K562 (cell line): ENCODE measurements around the gene CILP. TPM values are rescaled to one million over a fixed set of nuclear protein-coding genes. Genes with fewer than 3 reads are reported as not detected.

Experiments
- C11orf30 ChIP-seq: fragments of 450-650 bp; IDR thresholded peaks from 2 replicates; pipeline ENCODE4 v1.6.1; 2016; ENCODE audit warnings: low read depth, mild to moderate bottlenecking
- CC2D1A ChIP-seq: fragments of 450-650 bp; IDR thresholded peaks from 2 replicates; pipeline ENCODE4 v1.6.1; 2017; ENCODE audit warnings: mild to moderate bottlenecking
- FOXK2 ChIP-seq, 2 experiments: fragments of 450-650 bp; IDR thresholded peaks in 1 of 2; conservative IDR thresholded peaks in 1 of 2; 2 replicates each; pipeline ENCODE4 v1.6.1; 2016; ENCODE audit warnings: low read depth in 2 of 2, mild to moderate bottlenecking in 1 of 2
- HDAC2 ChIP-seq: fragments of 450-650 bp; IDR thresholded peaks from 2 replicates; pipeline ENCODE4 v1.6.1; 2016; ENCODE audit warnings: mild to moderate bottlenecking
- MAX ChIP-seq: sonication (generic); formaldehyde crosslinking; IDR thresholded peaks from 2 replicates; pipeline ENCODE4 v1.9.0; 2022; ENCODE audit warnings: mild to moderate bottlenecking, missing genetic modification reagents
- MGA ChIP-seq: fragments of 450-650 bp; IDR thresholded peaks from 2 replicates; pipeline ENCODE4 v1.6.1; 2016; ENCODE audit warnings: mild to moderate bottlenecking, moderate library complexity
- ZNF398 ChIP-seq: fragments of 250-450 bp; sonication (Bioruptor Pico); IDR thresholded peaks from 2 replicates; pipeline ENCODE4 v1.8.0; 2021; ENCODE audit warnings: moderate library complexity, mild to moderate bottlenecking, inconsistent platforms
- ZNF592 ChIP-seq: fragments of 450-650 bp; IDR thresholded peaks from 2 replicates; pipeline ENCODE4 v1.6.1; 2017; ENCODE audit warnings: antibody characterized with exemption, mild to moderate bottlenecking
- polyA plus RNA-seq, 8 experiments: library from polyadenylated mRNA; depleted of rRNA in 4 of 8; stranded (reverse) in 5 of 8; unstranded in 3 of 8; fragments of >200 nt; fragmentation: Nextera tagmentation in 2 of 8; fragmentation: Illumina TruSeq in 1 of 8; extraction: Ambion mirVana in 2 of 8; extraction: Trizol in 1 of 8; gene quantifications; 2 replicates each; pipeline versions ENCODE4 v1.2.1 to v1.2.3, GENCODE V29; 2011 to 2014; ENCODE audit warnings: inconsistent platforms in 1 of 8, missing spikeins in 1 of 8
- total RNA-seq, 7 experiments: library from RNA; depleted of rRNA in 6 of 7; stranded (reverse); fragments of >200 nt in 6 of 7; fragmentation: Illumina TruSeq in 2 of 7; extraction: Trizol in 2 of 7; gene quantifications; 2 replicates each; pipeline versions ENCODE4 v1.2.1 to v1.2.3, GENCODE V29; 2011 to 2021; ENCODE audit warnings: low replicate concordance in 1 of 7

CILP gene
- total and polyA plus RNA-seq, 9 of the 15 experiments (the other 6 are each of a cell fraction or from before 2014, with no cell fraction given) = 0.03 TPM; not detected in 8

GRCh38 chr15:65217526-65218482 lies 6.5 kb upstream of the CILP start (continued):
- TF ChIP-seq MAX (CRISPR knock-in tag) (peak; percentile 41), C11orf30 (peak; percentile 96), HDAC2 (peak; percentile 68), FOXK2 (conservative IDR thresholded peaks at IDR 0.05 in 1 of 2, IDR thresholded peaks at IDR 0.05 in 1 of 2; ENCODE audit: low read depth in 2 of 2) (peak; percentile 59 to 81; a peak in 3 of 4 replicates), MGA (peak; percentile 80), ZNF592 (peak; percentile 96), CC2D1A (no peak), ZNF398 (no peak)
